Activated CD8-positive, alpha-beta T cell treated with anti-CD3 and anti-CD28 coated beads for 36 hours (primary cell): Measurements from ENCODE around the gene ASTN2. TPM values are rescaled to one million over a fixed set of nuclear protein-coding genes. Genes with fewer than 3 reads are reported as not detected.

Source experiments
- ATAC-seq: fragments of 200-7000 bp; cut with Tn5 transposase; one replicate; pipeline ENCODE4 v1.10.0; 2021; ENCODE audit warnings: mild to moderate bottlenecking, moderate library complexity
- CTCF ChIA-PET: fragments of 350-600 bp; sonication (Branson Sonifier 250); formaldehyde crosslinking; loops from one replicate; lab custom pipeline; 2021; ENCODE audit warnings: antibody characterized with exemption; lab: Charles Lee
- POLR2A ChIA-PET: fragments of 350-600 bp; sonication (Branson Sonifier 250); formaldehyde crosslinking; loops from one replicate; lab custom pipeline; 2021; ENCODE audit warnings: antibody characterized with exemption; lab: Charles Lee
- DNase-seq: peaks from one replicate; pipeline ENCODE4 v3.0.0-alpha.2; 2020
- H3K27ac Mint-ChIP-seq: one replicate; pipeline ENCODE4 v1.8.0; 2021; ENCODE audit warnings: mild to moderate bottlenecking, mixed read lengths
- H3K27me3 Mint-ChIP-seq: one replicate; pipeline ENCODE4 v1.8.0; 2021; ENCODE audit warnings: mixed read lengths
- H3K36me3 Mint-ChIP-seq: one replicate; pipeline ENCODE4 v1.8.0; 2021; ENCODE audit warnings: low read depth, mixed read lengths
- H3K4me1 Mint-ChIP-seq: one replicate; pipeline ENCODE4 v1.8.0; 2021; ENCODE audit warnings: low read depth, mixed read lengths
- H3K4me3 Mint-ChIP-seq: one replicate; pipeline ENCODE4 v1.8.0; 2021; ENCODE audit warnings: mild to moderate bottlenecking, moderate library complexity, mixed read lengths
- H3K9me3 Mint-ChIP-seq: one replicate; pipeline ENCODE4 v1.8.0; 2021; ENCODE audit warnings: mixed read lengths
- CTCF ChIP-seq: fragments of 200-600 bp; IDR thresholded peaks from one replicate; pipeline ENCODE4 v1.8.0; 2022; ENCODE audit warnings: antibody characterized with exemption, mild to moderate bottlenecking
- intact Hi-C: fragments of 100-400 bp; cut with micrococcal nuclease; formaldehyde crosslinking; loops from one replicate; pipeline ENCODE4 v1.10.0; 2022
- total RNA-seq, 2 experiments: library from RNA; stranded (reverse); gene quantifications; one replicate each; pipeline ENCODE4 v1.2.3, GENCODE V29; 2021

The ASTN2 gene
- total RNA-seq, 2 experiments from 2014 or later, result 5.2 to 5.7 TPM

DNA sequence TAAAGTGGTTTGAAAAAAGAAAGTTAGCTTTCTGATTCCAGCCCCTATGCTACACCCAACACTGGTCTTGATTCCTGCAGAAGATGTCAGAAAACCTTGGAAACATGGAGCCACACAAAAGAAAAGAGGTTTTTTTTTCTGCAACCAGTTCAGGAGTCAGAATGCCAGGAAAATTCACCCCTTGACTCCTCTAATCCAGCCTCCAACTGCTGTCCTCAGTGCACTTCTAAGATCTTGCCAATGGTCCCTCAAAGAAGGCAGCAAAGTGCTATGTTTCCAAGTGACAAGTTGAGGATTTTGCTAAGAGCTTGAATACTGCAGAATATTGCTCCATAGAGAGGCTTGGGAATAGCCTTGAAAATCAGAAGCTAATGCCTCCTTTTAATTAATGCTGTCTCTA, 617.6 kb downstream of the ASTN2 start:
- no peak for ATAC-seq
- no peak for TF ChIP-seq CTCF

GRCh38 chr9:116796669-116797068, 618.2 kb downstream of the ASTN2 start:
- H3K9me3 Mint-ChIP-seq, result no peaks in the 10 kb centered on the region
- H3K27ac Mint-ChIP-seq, result no peak overlapping the region
- intact Hi-C loops, result no loop called here
- H3K27me3 Mint-ChIP-seq, result no peaks in the 10 kb centered on the region
- DNase-seq (no peak), ATAC-seq (no peak)
- ChIA-PET POLR2A (no interaction called here), CTCF (no interaction called here)
- no peak for TF ChIP-seq CTCF
- no peak overlapping the region for H3K4me3 Mint-ChIP-seq
- H3K36me3 Mint-ChIP-seq, result no peaks in the 10 kb centered on the region
- no peaks in the 10 kb centered on the region for H3K4me1 Mint-ChIP-seq

More for the DNA sequence above, 617.6 kb downstream of the ASTN2 start:
- no peak overlapping the region for H3K27ac Mint-ChIP-seq
- no peak overlapping the region for H3K4me3 Mint-ChIP-seq
- CTCF ChIA-PET, result no interaction called here
- no peaks in the 10 kb centered on the region for H3K4me1 Mint-ChIP-seq
- DNase-seq, result no peak
- H3K9me3 Mint-ChIP-seq, result no peaks in the 10 kb centered on the region
- POLR2A ChIA-PET, result no interaction called here
- H3K27me3 Mint-ChIP-seq, result no peaks in the 10 kb centered on the region
- intact Hi-C loops, result no loop called here
- no peaks in the 10 kb centered on the region for H3K36me3 Mint-ChIP-seq

GRCh38 chr9:116795821-116796220, 619.0 kb downstream of the ASTN2 start:
- no peak overlapping the region for H3K4me3 Mint-ChIP-seq
- no peak for ATAC-seq
- TF ChIP-seq CTCF, result no peak
- intact Hi-C loops, result no loop called here
- no peaks in the 10 kb centered on the region for H3K36me3 Mint-ChIP-seq
- H3K4me1 Mint-ChIP-seq, result no peaks in the 10 kb centered on the region
- ChIA-PET CTCF (no interaction called here), POLR2A (no interaction called here)
- no peaks in the 10 kb centered on the region for H3K27me3 Mint-ChIP-seq
- no peak overlapping the region for H3K27ac Mint-ChIP-seq
- DNase-seq, result no peak
- no peaks in the 10 kb centered on the region for H3K9me3 Mint-ChIP-seq

- ATAC-seq (no peak), DNase-seq (no peak)
- POLR2A ChIA-PET, result no interaction called here
- Mint-ChIP-seq H3K4me3 (no peak overlapping the region), H3K36me3 (no peaks in the 10 kb centered on the region), H3K4me1 (no peaks in the 10 kb centered on the region), H3K27me3 (peaks cover 5% of the 10 kb centered on the region), H3K27ac (no peak overlapping the region), H3K9me3 (no peaks in the 10 kb centered on the region)
- CTCF ChIA-PET, result no interaction called here
- no peak for TF ChIP-seq CTCF
- intact Hi-C loops, result no loop called here
Measured at GRCh38 chr9:116792271-116792670, 622.6 kb downstream of the ASTN2 start.

DNA sequence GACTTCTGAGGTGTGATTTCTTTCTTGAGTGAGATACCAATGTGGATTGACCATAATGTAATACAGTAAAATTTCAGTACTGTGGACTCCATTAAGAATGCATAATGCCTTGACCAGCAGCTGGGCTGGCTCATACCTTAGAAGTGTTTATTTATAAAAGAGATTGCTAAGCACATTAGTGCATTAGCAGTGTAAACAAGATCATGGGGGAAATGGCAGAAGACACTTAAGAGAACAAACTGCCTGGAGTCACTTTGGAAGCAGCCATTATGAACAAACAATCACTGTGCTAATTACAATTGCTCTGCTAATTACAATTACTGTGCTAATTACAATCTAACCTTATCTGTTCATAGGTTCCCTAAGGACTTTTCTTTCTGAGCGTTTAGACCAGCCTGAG, 623.5 kb downstream of the ASTN2 start:
- no peak overlapping the region for H3K4me3 Mint-ChIP-seq
- H3K27me3 Mint-ChIP-seq, result peaks cover 5% of the 10 kb centered on the region
- POLR2A ChIA-PET, result no interaction called here
- H3K4me1 Mint-ChIP-seq, result no peaks in the 10 kb centered on the region
- CTCF ChIA-PET, result no interaction called here
- no peak for TF ChIP-seq CTCF
- H3K36me3 Mint-ChIP-seq, result no peaks in the 10 kb centered on the region
- H3K27ac Mint-ChIP-seq, result no peak overlapping the region
- no peaks in the 10 kb centered on the region for H3K9me3 Mint-ChIP-seq
- intact Hi-C loops, result no loop called here
- DNase-seq, result no peak
- ATAC-seq, result no peak
